GM19099 (cell line): ENCODE results near the gene CDYL.

Experiments
- POLR2A ChIP-seq: IDR thresholded peaks from 3 replicates; pipeline ENCODE4 v1.6.1; 2011; ENCODE audit warnings: low read depth; ENCODE audit not compliant: insufficient read length; ENCODE audit errors: extremely low read depth

The CDYL gene

GRCh38 chr6:4786996-4787395, 10.8 kb downstream of the CDYL start:
- no peak for TF ChIP-seq POLR2A

- no peak for TF ChIP-seq POLR2A
Measured at GRCh38 chr6:4788482-4788881, 12.3 kb downstream of the CDYL start.

- no peak for TF ChIP-seq POLR2A
Measured at GRCh38 chr6:4788953-4789584, 12.9 kb downstream of the CDYL start.

- no peak for TF ChIP-seq POLR2A
Measured at GRCh38 chr6:4790158-4790899, 14.1 kb downstream of the CDYL start.

GRCh38 chr6:4794140-4794707, 18.0 kb downstream of the CDYL start:
- TF ChIP-seq POLR2A: no peak

- TF ChIP-seq POLR2A: no peak
Measured at GRCh38 chr6:4797587-4797986, 21.4 kb downstream of the CDYL start.

- TF ChIP-seq POLR2A: no peak
Measured at GRCh38 chr6:4799912-4800311, 23.7 kb downstream of the CDYL start.

- TF ChIP-seq POLR2A: no peak
Measured at GRCh38 chr6:4800662-4801061, 24.5 kb downstream of the CDYL start.

- no peak for TF ChIP-seq POLR2A
Measured at GRCh38 chr6:4801491-4802110, 25.4 kb downstream of the CDYL start.

- TF ChIP-seq POLR2A: no peak
Measured at GRCh38 chr6:4802312-4802935, 26.2 kb downstream of the CDYL start.

- no peak for TF ChIP-seq POLR2A
Measured at GRCh38 chr6:4803343-4803744, 27.1 kb downstream of the CDYL start.

GRCh38 chr6:4804095-4804494, 27.9 kb downstream of the CDYL start:
- no peak for TF ChIP-seq POLR2A

GRCh38 chr6:4805553-4806336, 29.5 kb downstream of the CDYL start:
- no peak for TF ChIP-seq POLR2A

- TF ChIP-seq POLR2A: no peak
Measured at GRCh38 chr6:4806337-4806725, 30.1 kb downstream of the CDYL start.

GRCh38 chr6:4806791-4807190, 30.6 kb downstream of the CDYL start:
- no peak for TF ChIP-seq POLR2A
